Large intestine (tissue), 3 donors: ENCODE data around the gene CAMKMT. TPM values are rescaled to one million over a fixed set of nuclear protein-coding genes. Genes with fewer than 3 reads are reported as not detected.
A peak's percentile ranks its signal among the peaks of the same experiment; 100 is the strongest.

Experiments
- DNase-seq, 2 donors: peaks; one replicate each; pipeline versions ENCODE4 v3.0.0 to v3.0.0-alpha.2; 2013
- H3K27ac ChIP-seq: one replicate; pipeline ENCODE4 v1.5.1; 2013; ENCODE audit warnings: low read length
- H3K27me3 ChIP-seq: 2 replicates; pipeline ENCODE4 v1.6.1; 2013; ENCODE audit warnings: low read length; ENCODE audit not compliant: control insufficient read depth, insufficient read depth
- H3K36me3 ChIP-seq: 2 replicates; pipeline ENCODE4 v1.6.1; 2013; ENCODE audit warnings: low read length; ENCODE audit not compliant: control insufficient read depth, insufficient read depth
- H3K4me1 ChIP-seq: one replicate; pipeline ENCODE4 v1.6.1; 2013; ENCODE audit warnings: low read length; ENCODE audit not compliant: control insufficient read depth, insufficient read depth
- H3K4me3 ChIP-seq: one replicate; pipeline ENCODE4 v1.5.1; 2013; ENCODE audit warnings: low read length
- H3K9me3 ChIP-seq: one replicate; pipeline ENCODE4 v1.6.1; 2013; ENCODE audit warnings: mild to moderate bottlenecking, low read depth, low read length, moderate library complexity; ENCODE audit not compliant: control insufficient read depth
- WGBS: methylation state at CpG from one replicate; pipeline ENCODE4 v1.1.5; 2013; ENCODE audit warnings: low lambda C conversion rate; ENCODE audit not compliant: insufficient coverage; 5-methylcytosine and 5-hydroxymethylcytosine counted together
- polyA plus RNA-seq: library from polyadenylated mRNA; unstranded; fragments of 120-200 nt; gene quantifications from one replicate; pipeline ENCODE4 v1.2.1, GENCODE V29; 2013

CAMKMT gene
- polyA plus RNA-seq, 1 donor, result 9.2 TPM

DNA sequence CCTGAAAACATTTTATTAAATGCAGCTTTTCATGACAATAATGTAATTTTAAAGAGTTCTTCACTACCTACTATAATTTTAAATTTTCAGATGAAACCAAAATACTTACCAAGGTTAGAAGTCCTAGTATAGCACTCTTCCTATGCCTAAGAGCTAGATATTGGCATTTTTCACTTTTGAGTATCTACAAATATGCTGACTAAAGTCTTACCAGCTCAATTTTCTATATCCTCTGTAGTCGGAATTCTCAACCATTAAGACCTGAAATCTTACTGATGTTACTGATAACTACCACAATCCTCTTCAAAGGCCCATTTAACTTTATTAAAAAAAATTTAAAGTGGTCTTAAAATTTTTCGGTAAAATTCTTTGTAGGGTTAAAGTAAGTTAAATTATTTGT lies 32.4 kb upstream of the CAMKMT start:
- DNase-seq, result no peak
- H3K27ac ChIP-seq, result no peak overlapping the region
- peaks cover 44% of the 10 kb centered on the region for H3K36me3 ChIP-seq
- H3K27me3 ChIP-seq, result no peaks in the 10 kb centered on the region
- H3K4me3 ChIP-seq, result no peak overlapping the region
- H3K4me1 ChIP-seq, result no peaks in the 10 kb centered on the region
- H3K9me3 ChIP-seq, result no peaks in the 10 kb centered on the region
- WGBS, result no CpG with 5 or more reads among the region's 2 CpGs

DNA sequence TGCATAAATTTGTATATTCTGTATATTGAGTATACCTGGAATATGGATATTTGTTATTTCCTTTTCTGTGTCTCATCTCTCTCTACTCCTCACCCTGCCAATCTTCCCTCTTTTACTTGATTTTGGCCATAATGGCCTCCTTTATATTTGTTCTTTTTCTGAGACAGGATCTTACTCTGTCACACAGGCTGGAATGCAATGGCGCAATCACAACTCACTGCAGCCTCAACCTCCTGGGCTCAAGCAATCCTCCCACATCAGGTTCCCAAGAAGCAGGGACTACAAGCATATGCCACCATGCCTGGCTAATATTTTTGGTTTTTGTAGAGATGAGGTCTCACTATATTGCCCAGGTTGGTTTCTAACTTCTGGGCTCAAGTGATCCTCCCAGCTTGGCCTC lies 30.9 kb upstream of the CAMKMT start:
- WGBS, result no CpG with 5 or more reads among the region's 1 CpG
- Histone ChIP-seq H3K27ac (no peak overlapping the region), H3K27me3 (no peaks in the 10 kb centered on the region), H3K9me3 (no peaks in the 10 kb centered on the region), H3K4me3 (no peak overlapping the region), H3K4me1 (no peaks in the 10 kb centered on the region), H3K36me3 (peaks cover 38% of the 10 kb centered on the region)
- no peak for DNase-seq

DNA sequence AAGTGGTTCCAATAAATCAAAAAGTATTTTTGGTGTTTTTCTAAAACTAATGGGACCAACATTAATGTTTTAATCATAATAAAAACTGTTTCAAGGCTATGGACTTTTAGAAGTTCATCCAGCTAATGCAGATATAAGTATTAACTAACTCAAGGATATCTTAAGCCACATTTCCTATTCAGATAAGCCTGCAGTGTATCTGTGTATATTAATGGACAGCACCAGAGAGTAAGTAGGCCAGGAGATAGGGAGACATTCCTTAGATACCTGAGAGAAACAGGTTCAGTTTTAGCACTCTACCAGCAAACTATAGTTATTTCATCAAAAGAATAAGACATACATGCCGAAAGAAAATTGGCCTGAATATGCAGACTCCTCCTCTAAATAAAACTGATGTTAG lies 27.8 kb upstream of the CAMKMT start:
- Histone ChIP-seq H3K36me3 (peaks cover 45% of the 10 kb centered on the region), H3K27ac (no peak overlapping the region), H3K4me1 (no peaks in the 10 kb centered on the region), H3K27me3 (no peaks in the 10 kb centered on the region), H3K9me3 (no peaks in the 10 kb centered on the region), H3K4me3 (no peak overlapping the region)
- WGBS, result no CpG with 5 or more reads among the region's 1 CpG
- peak in 1 of 2 donors; percentile 34 for DNase-seq

DNA sequence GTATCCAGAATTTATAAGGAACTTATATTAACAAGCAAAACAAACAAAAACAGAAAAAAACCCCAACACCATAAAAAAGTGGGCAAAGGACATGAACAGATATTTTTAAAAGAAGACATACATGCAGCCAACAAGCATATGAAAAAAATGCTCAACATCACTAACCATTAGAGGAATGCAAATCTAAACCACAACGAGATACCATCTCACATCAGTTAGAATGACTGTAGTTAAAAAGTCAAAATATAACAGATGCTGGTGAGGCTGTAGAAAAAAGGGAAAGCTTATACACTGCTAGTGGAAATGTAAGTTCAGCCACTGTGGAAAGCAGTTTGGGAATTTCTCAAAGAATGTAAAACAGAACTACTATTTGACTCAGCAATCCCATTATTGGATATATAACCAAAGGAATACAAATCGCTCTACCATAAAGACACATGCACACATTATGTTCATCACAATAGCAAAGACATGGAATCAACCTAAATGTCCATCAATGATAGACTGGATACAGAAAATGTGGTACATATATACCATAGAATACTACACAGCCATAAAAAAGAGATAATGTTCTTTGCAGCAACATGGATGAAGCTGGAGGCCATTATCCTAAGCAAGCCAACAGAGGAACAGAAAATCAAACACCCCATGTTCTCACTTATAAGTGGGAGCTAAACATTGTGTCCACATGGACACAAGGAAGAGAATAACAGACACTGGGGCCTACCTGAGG lies 25.8 kb upstream of the CAMKMT start:
- H3K4me1 ChIP-seq, result no peaks in the 10 kb centered on the region
- H3K4me3 ChIP-seq, result no peak overlapping the region
- no peak for DNase-seq
- no peaks in the 10 kb centered on the region for H3K9me3 ChIP-seq
- H3K36me3 ChIP-seq, result peaks cover 48% of the 10 kb centered on the region
- no peaks in the 10 kb centered on the region for H3K27me3 ChIP-seq
- H3K27ac ChIP-seq, result no peak overlapping the region
- WGBS, result 93% methylated on average over 2 of the region's 2 CpGs

DNA sequence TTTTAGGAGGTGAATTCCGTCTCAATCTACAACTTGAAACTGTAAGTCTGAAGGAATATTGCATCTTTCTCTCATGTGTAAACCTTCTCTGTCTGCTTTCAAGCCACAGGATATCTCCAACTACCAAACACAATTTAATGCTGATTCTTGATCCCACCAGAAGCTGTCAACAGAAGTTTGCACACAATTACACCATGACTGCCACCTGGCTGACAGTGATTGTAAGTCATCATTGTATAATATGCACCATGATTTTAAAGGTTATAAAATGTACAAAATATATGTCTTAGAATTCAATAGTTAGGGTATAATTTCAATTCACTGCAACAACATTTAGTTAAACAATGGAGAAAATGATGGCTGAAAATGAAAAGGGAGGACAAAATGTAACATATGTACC lies 18.9 kb upstream of the CAMKMT start:
- Histone ChIP-seq H3K36me3 (peaks cover 24% of the 10 kb centered on the region), H3K9me3 (no peaks in the 10 kb centered on the region), H3K4me1 (no peaks in the 10 kb centered on the region), H3K4me3 (no peak overlapping the region), H3K27ac (no peak overlapping the region), H3K27me3 (no peaks in the 10 kb centered on the region)
- DNase-seq, result no peak
- WGBS, result no CpG with 5 or more reads among the region's 1 CpG

DNA sequence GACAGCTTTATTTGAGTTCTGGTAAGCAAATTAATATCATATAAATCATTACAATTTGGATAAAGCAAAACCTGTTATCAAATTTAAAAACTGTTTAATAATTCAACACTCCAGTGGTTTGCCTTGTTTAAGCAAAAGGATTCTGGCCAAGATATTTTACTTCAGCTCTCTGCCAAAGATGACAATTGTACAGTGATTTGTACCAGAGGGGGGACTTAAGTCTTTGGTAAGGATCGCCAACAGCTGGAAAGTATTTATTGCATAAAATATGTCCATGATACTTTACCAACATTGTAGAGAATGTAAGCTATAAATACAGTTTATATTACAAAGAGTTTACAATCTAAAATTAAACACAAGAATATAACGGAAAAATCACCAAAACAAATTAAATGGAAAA lies 14.2 kb upstream of the CAMKMT start:
- no peaks in the 10 kb centered on the region for H3K9me3 ChIP-seq
- no peak for DNase-seq
- H3K4me1 ChIP-seq, result no peaks in the 10 kb centered on the region
- H3K27ac ChIP-seq, result no peak overlapping the region
- 100% methylated on average over 1 of the region's 2 CpGs for WGBS
- H3K36me3 ChIP-seq, result peaks cover 6% of the 10 kb centered on the region
- H3K27me3 ChIP-seq, result no peaks in the 10 kb centered on the region
- no peak overlapping the region for H3K4me3 ChIP-seq

DNA sequence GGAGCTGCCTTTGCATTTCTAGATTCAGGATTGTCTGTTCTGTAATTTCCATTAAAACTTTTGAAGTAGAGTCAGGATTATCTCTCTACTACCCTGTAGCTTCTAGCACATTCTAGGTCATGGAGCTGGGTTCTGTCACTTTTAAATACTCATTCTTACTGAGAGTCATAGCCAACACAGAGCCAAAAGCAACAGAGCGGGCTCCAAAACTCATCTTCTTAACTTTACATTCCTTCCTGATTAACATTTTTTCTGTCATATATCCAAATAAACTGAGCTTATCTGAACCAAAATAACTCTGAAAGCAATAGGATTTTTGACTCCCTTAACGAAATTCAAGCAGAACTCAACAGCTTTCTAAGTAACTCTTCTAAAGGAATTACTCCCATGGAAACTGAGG lies 13.3 kb upstream of the CAMKMT start:
- peaks cover 4% of the 10 kb centered on the region for H3K36me3 ChIP-seq
- H3K27me3 ChIP-seq, result no peaks in the 10 kb centered on the region
- DNase-seq, result no peak
- H3K9me3 ChIP-seq, result no peaks in the 10 kb centered on the region
- H3K4me3 ChIP-seq, result no peak overlapping the region
- H3K4me1 ChIP-seq, result no peaks in the 10 kb centered on the region
- WGBS, result 80% methylated on average over 1 of the region's 2 CpGs
- H3K27ac ChIP-seq, result no peak overlapping the region

DNA sequence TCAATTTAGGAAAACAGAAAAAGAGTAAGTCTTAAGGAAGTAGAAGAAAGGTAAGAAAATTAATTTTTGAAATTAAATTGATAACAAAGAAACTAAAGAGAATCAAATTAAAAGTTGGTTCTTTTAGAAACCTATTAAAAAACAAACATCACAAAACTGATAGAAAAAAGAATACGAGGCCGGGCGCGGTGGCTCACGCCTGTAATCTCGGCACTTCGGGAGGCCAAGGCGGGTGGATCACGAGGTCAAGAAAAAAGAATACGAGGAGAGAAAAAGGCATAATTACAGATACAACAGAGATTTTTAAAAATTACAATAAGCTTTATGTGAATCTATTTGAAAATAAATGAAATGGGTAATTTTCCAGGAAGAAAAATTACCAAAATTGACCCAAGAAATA lies 12.2 kb upstream of the CAMKMT start:
- no peaks in the 10 kb centered on the region for H3K9me3 ChIP-seq
- WGBS, result 90% methylated on average over 2 of the region's 10 CpGs
- H3K36me3 ChIP-seq, result no peaks in the 10 kb centered on the region
- no peak overlapping the region for H3K27ac ChIP-seq
- H3K4me1 ChIP-seq, result no peaks in the 10 kb centered on the region
- no peak overlapping the region for H3K4me3 ChIP-seq
- no peak for DNase-seq
- H3K27me3 ChIP-seq, result no peaks in the 10 kb centered on the region

DNA sequence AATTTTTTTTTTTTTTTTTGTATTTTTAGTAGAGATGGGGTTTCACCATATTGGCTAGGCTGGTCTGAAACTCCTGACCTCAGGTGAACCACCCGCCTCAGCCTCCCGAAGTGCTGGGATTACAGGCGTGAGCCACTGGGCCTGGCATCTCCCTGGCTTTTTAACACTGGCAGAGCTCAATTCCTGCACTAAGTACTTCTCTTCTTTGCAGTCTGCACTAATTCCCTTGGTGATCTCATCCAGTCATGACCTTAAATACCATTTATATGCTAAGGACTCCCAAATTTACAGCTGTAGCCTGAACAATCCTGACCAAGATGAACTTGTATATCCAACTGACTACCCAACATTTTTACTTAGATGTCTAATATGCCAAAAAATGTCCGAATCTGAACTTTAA lies 10.7 kb upstream of the CAMKMT start:
- no peak overlapping the region for H3K27ac ChIP-seq
- WGBS, result 83% methylated on average over 1 of the region's 4 CpGs
- H3K4me3 ChIP-seq, result no peak overlapping the region
- no peaks in the 10 kb centered on the region for H3K4me1 ChIP-seq
- H3K36me3 ChIP-seq, result no peaks in the 10 kb centered on the region
- no peaks in the 10 kb centered on the region for H3K9me3 ChIP-seq
- DNase-seq, result no peak
- H3K27me3 ChIP-seq, result no peaks in the 10 kb centered on the region

DNA sequence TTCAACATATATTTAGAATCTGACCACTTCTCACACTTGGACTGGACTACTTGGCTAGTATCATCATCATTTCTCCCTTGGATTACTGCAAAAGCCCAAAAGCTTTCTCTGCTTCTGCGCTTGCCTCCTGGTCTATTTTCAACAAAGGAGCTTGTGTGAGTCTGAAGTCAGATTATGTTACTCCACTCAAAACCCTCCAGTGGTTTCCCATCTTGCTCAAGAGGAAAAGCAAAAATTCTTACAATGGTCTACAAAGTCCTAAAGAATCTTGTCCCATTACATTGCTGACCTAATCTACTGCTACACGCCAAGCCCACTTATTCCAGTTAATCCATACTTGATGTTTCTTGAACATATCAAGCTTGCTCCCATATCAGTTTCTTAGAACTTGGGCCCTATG lies 10.1 kb upstream of the CAMKMT start:
- WGBS, result 100% methylated on average over 1 of the region's 2 CpGs
- Histone ChIP-seq H3K27me3 (no peaks in the 10 kb centered on the region), H3K27ac (no peak overlapping the region), H3K4me3 (no peak overlapping the region), H3K9me3 (no peaks in the 10 kb centered on the region), H3K4me1 (no peaks in the 10 kb centered on the region), H3K36me3 (no peaks in the 10 kb centered on the region)
- DNase-seq, result no peak

DNA sequence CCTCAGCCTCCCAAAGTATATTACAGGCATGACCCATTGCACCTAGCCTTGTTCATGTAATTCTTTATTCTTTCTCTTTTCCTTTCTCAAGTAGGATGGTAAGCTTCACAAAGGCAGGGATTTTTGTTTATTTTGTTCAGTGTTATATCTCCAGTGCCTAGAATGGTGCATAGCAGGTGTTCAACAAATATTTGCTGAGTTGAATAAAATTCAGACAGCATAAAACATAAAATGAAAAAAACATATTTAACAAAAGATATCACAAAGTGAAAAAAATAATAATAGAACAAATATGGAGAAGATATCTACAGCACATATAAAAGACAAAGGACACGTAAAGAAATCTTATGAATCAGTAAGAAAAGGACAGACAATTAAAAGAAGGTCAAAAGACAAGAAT lies 9.2 kb upstream of the CAMKMT start:
- no peaks in the 10 kb centered on the region for H3K4me1 ChIP-seq
- no peak overlapping the region for H3K27ac ChIP-seq
- H3K9me3 ChIP-seq, result no peaks in the 10 kb centered on the region
- no peak for DNase-seq
- H3K36me3 ChIP-seq, result no peaks in the 10 kb centered on the region
- 100% methylated on average over 1 of the region's 1 CpG for WGBS
- no peak overlapping the region for H3K4me3 ChIP-seq
- no peaks in the 10 kb centered on the region for H3K27me3 ChIP-seq
